Calu3 (cell line): ENCODE data around the gene MIOS. TPM values are rescaled to one million over a fixed set of nuclear protein-coding genes. Genes with fewer than 3 reads are reported as not detected.

Experiments used
- BruUV-seq: library from RNA; stranded (reverse); fragments of 400-500 nt; replicated peaks from 2 replicates; lab custom pipeline; 2021; lab: Mats Ljungman, UMichigan
- CTCF ChIA-PET: fragments of 300-600 bp; sonication (Branson Sonifier 250); formaldehyde crosslinking; loops from one replicate; lab custom pipeline; 2022; ENCODE audit warnings: antibody characterized with exemption; lab: Charles Lee
- DNase-seq: peaks from one replicate; pipeline ENCODE4 v3.0.0; 2022
- H3K27ac Mint-ChIP-seq: one replicate; pipeline ENCODE4 v1.8.0; 2022; ENCODE audit warnings: mixed read lengths; ENCODE audit not compliant: unreplicated experiment
- H3K27me3 Mint-ChIP-seq: one replicate; pipeline ENCODE4 v1.8.0; 2022; ENCODE audit warnings: mixed read lengths; ENCODE audit not compliant: unreplicated experiment
- H3K36me3 Mint-ChIP-seq: one replicate; pipeline ENCODE4 v1.8.0; 2022; ENCODE audit warnings: mild to moderate bottlenecking, moderate library complexity, mixed read lengths; ENCODE audit not compliant: insufficient read depth, unreplicated experiment
- H3K4me1 Mint-ChIP-seq: one replicate; pipeline ENCODE4 v1.8.0; 2022; ENCODE audit warnings: mild to moderate bottlenecking, low read depth, mixed read lengths; ENCODE audit not compliant: unreplicated experiment
- H3K4me3 Mint-ChIP-seq: one replicate; pipeline ENCODE4 v1.8.0; 2022; ENCODE audit warnings: mild to moderate bottlenecking, low read depth, moderate library complexity, mixed read lengths; ENCODE audit not compliant: unreplicated experiment
- H3K9me3 Mint-ChIP-seq: one replicate; pipeline ENCODE4 v1.8.0; 2022; ENCODE audit warnings: low read depth, mixed read lengths; ENCODE audit not compliant: unreplicated experiment
- CTCF ChIP-seq: fragments of 200-600 bp; IDR thresholded peaks from one replicate; pipeline ENCODE4 v1.8.0; 2022; ENCODE audit warnings: antibody characterized with exemption; ENCODE audit not compliant: unreplicated experiment
- intact Hi-C: fragments of 100-400 bp; cut with micrococcal nuclease; formaldehyde crosslinking; loops from one replicate; pipeline ENCODE4 v1.10.0; 2022; ENCODE audit not compliant: unreplicated experiment
- total RNA-seq: library from RNA; stranded (reverse); gene quantifications from 2 replicates; pipeline ENCODE4 v1.2.3, GENCODE V29; 2022

MIOS gene
- total RNA-seq, 1 experiment from 2014 or later: 38.2 TPM

- Mint-ChIP-seq H3K4me1 (peaks cover 29% of the 10 kb centered on the region), H3K36me3 (peaks cover 34% of the 10 kb centered on the region), H3K9me3 (no peaks in the 10 kb centered on the region), H3K27ac (peak within 1 kb of the TSS; percentile 92), H3K4me3 (peak within 1 kb of the TSS; percentile 97), H3K27me3 (no peaks in the 10 kb centered on the region)
- BruUV-seq: no TSS peak
- TF ChIP-seq CTCF: no peak
- intact Hi-C loops: no loop called here
- CTCF ChIA-PET: interaction anchor here (1.3 to 1.7 kb wide), 4 partner anchors 48 to 655 kb away, joined by 3 to 6 read pairs (median 4); no protein-coding TSS in a partner anchor
- peak; percentile 99 for DNase-seq
These were observed 73.8 kb downstream of the MIOS start, which contains the start of gene UMAD1 for GRCh38 chr7:7640221-7641128. Gene UMAD1, plus strand, starts transcription at chr7:7640752. Its CDS starts 32,620 bp downstream, at chr7:7673372.

GRCh38 chr7:7641129-7641663 lies 74.5 kb downstream of the MIOS start:
- Mint-ChIP-seq H3K27ac (peak overlapping the region; percentile 92), H3K36me3 (peaks cover 34% of the 10 kb centered on the region), H3K27me3 (no peaks in the 10 kb centered on the region), H3K4me3 (peak overlapping the region; percentile 97), H3K4me1 (peaks cover 29% of the 10 kb centered on the region), H3K9me3 (no peaks in the 10 kb centered on the region)
- no peak for TF ChIP-seq CTCF
- TSS peak; percentile 57 for BruUV-seq
- no peak for DNase-seq
- CTCF ChIA-PET: interaction anchor here (1.3 to 1.7 kb wide), 4 partner anchors 47 to 655 kb away, joined by 3 to 6 read pairs (median 4); no protein-coding TSS in a partner anchor
- intact Hi-C loops: no loop called here

- peaks cover 29% of the 10 kb centered on the region for H3K4me1 Mint-ChIP-seq
- TF ChIP-seq CTCF: no peak
- DNase-seq: no peak
- intact Hi-C loops: no loop called here
- H3K4me3 Mint-ChIP-seq: peak overlapping the region; percentile 97
- no TSS peak for BruUV-seq
- CTCF ChIA-PET: interaction anchor here (0.7 to 1.4 kb wide), 4 partner anchors 10 to 124 kb away, joined by 3 read pairs; no protein-coding TSS in a partner anchor
- peaks cover 34% of the 10 kb centered on the region for H3K36me3 Mint-ChIP-seq
- no peaks in the 10 kb centered on the region for H3K9me3 Mint-ChIP-seq
- H3K27ac Mint-ChIP-seq: no peak overlapping the region
- no peaks in the 10 kb centered on the region for H3K27me3 Mint-ChIP-seq
These were observed 75.4 kb downstream of the MIOS start for GRCh38 chr7:7642081-7642480.

- Mint-ChIP-seq H3K27ac (no peak overlapping the region), H3K9me3 (no peaks in the 10 kb centered on the region)
- CTCF ChIA-PET: no interaction called here
These were observed 80.9 kb downstream of the MIOS start for GRCh38 chr7:7647495-7648036.

More at GRCh38 chr7:7647495-7648036, 80.9 kb downstream of the MIOS start:
- no peak for DNase-seq
- intact Hi-C loops: no loop called here
- Mint-ChIP-seq H3K27me3 (no peaks in the 10 kb centered on the region), H3K4me3 (no peak overlapping the region), H3K4me1 (peaks cover 8% of the 10 kb centered on the region), H3K36me3 (peaks cover 6% of the 10 kb centered on the region)
- no peak for TF ChIP-seq CTCF
- no TSS peak for BruUV-seq
